PC-3 (cell line): Measurements from ENCODE around the gene SSH3. TPM values are rescaled to one million over a fixed set of nuclear protein-coding genes. Genes with fewer than 3 reads are reported as not detected.

Experiments
- ATAC-seq: fragments of 200-7000 bp; cut with Tn5 transposase; 2 replicates; pipeline ENCODE4 v1.9.1; 2020; ENCODE audit warnings: mild to moderate bottlenecking, moderate library complexity
- BruUV-seq: library from RNA; stranded (reverse); fragments of 400-500 nt; replicated peaks from 2 replicates; lab custom pipeline; 2021; lab: Mats Ljungman, UMichigan
- CTCF ChIA-PET: fragments of 300-600 bp; sonication (Branson Sonifier 250); formaldehyde crosslinking; loops from one replicate; lab custom pipeline; 2022; ENCODE audit warnings: antibody characterized with exemption; lab: Charles Lee
- POLR2A ChIA-PET: fragments of 300-600 bp; sonication (Branson Sonifier 250); formaldehyde crosslinking; loops from one replicate; lab custom pipeline; 2022; ENCODE audit warnings: antibody characterized with exemption; ENCODE audit not compliant: unreplicated experiment; lab: Charles Lee
- DNase-seq: peaks from one replicate; pipeline ENCODE4 v3.0.0-alpha.2; 2015
- H2AFZ ChIP-seq: fragments of 300-600 bp; sonication (generic); 2 replicates; pipeline ENCODE4 v1.6.0; 2016; ENCODE audit warnings: antibody characterized with exemption, low read length
- H3F3A ChIP-seq: fragments of 300-600 bp; sonication (generic); one replicate; pipeline ENCODE4 v1.6.0; 2017; ENCODE audit warnings: antibody characterized with exemption, low read length, control low read depth, mild to moderate bottlenecking; ENCODE audit not compliant: unreplicated experiment
- H3K27ac ChIP-seq: fragments of 300-600 bp; sonication (generic); 2 replicates; pipeline ENCODE4 v1.5.1; 2016; ENCODE audit warnings: mild to moderate bottlenecking, low read length
- H3K27me3 ChIP-seq: fragments of 300-600 bp; sonication (generic); 2 replicates; pipeline ENCODE4 v1.6.1; 2016; ENCODE audit warnings: low read length, mixed read lengths
- H3K36me3 ChIP-seq: fragments of 300-600 bp; sonication (generic); 2 replicates; pipeline ENCODE4 v1.6.1; 2016; ENCODE audit warnings: low read depth, mixed run types, low read length, mixed read lengths
- H3K4me1 ChIP-seq: fragments of 300-600 bp; sonication (generic); 2 replicates; pipeline ENCODE4 v1.5.1; 2016; ENCODE audit warnings: low read length; ENCODE audit not compliant: insufficient read depth
- H3K4me2 ChIP-seq: fragments of 300-600 bp; sonication (generic); 2 replicates; pipeline ENCODE4 v1.6.0; 2016; ENCODE audit warnings: low read length
- H3K4me3 ChIP-seq: fragments of 300-600 bp; sonication (generic); 2 replicates; pipeline ENCODE4 v1.5.1; 2016; ENCODE audit warnings: mild to moderate bottlenecking, low read length, mixed read lengths
- H3K79me2 ChIP-seq: fragments of 300-600 bp; sonication (generic); 2 replicates; pipeline ENCODE4 v1.6.1; 2017; ENCODE audit warnings: low read length, mixed read lengths
- H3K9ac ChIP-seq: fragments of 300-600 bp; sonication (generic); 2 replicates; pipeline ENCODE4 v1.6.0; 2016; ENCODE audit warnings: mild to moderate bottlenecking, low read length
- H3K9me2 ChIP-seq: fragments of 300-600 bp; sonication (generic); replicated peaks from 2 replicates; pipeline ENCODE4 v1.6.1; 2016; ENCODE audit warnings: mixed run types, low read length, mixed read lengths
- H3K9me3 ChIP-seq: fragments of 300-600 bp; sonication (generic); 2 replicates; pipeline ENCODE4 v1.6.1; 2016; ENCODE audit warnings: low read length, mixed read lengths
- H4K20me1 ChIP-seq: fragments of 300-600 bp; sonication (generic); 2 replicates; pipeline ENCODE4 v1.6.1; 2016; ENCODE audit warnings: low read length, mixed read lengths
- CTCF ChIP-seq: fragments of 300-600 bp; sonication (generic); conservative IDR thresholded peaks from 2 replicates; pipeline ENCODE4 v1.5.1; 2017; ENCODE audit warnings: antibody characterized with exemption, low read depth, mild to moderate bottlenecking, low read length
- EZH2 ChIP-seq: fragments of 300-600 bp; sonication (generic); IDR thresholded peaks from one replicate; pipeline ENCODE4 v1.6.1; 2017; ENCODE audit warnings: antibody characterized with exemption, mild to moderate bottlenecking, low read length; ENCODE audit not compliant: unreplicated experiment
- EZH2phosphoT487 ChIP-seq: fragments of 300-600 bp; sonication (generic); IDR thresholded peaks from 2 replicates; pipeline ENCODE4 v1.6.1; 2018; ENCODE audit warnings: mild to moderate bottlenecking, antibody characterized with exemption, low read length, borderline replicate concordance
- intact Hi-C: fragments of 100-400 bp; cut with micrococcal nuclease; formaldehyde crosslinking; loops from 2 replicates; pipeline ENCODE4 v1.9.0; 2023
- total RNA-seq: library from RNA; depleted of rRNA; stranded (reverse); fragments of >200 nt; gene quantifications from 2 replicates; pipeline ENCODE4 v1.2.3, GENCODE V29; 2014

Gene SSH3
- total RNA-seq, 1 experiment from 2014 or later = 35.1 TPM

- no peaks in the 10 kb centered on the region for H3K27me3 ChIP-seq
- no peaks in the 10 kb centered on the region for H3F3A ChIP-seq
- H3K9me2 ChIP-seq = no peaks in the 10 kb centered on the region
- H3K27ac ChIP-seq = no peak overlapping the region
- ChIA-PET CTCF (no interaction called here), POLR2A (no interaction called here)
- no peak overlapping the region for H3K4me2 ChIP-seq
- H4K20me1 ChIP-seq = peaks cover 50% of the 10 kb centered on the region
- H3K79me2 ChIP-seq = peaks cover 95% of the 10 kb centered on the region
- peaks cover 24% of the 10 kb centered on the region for H3K4me1 ChIP-seq
- H3K9me3 ChIP-seq = no peaks in the 10 kb centered on the region
- TF ChIP-seq EZH2 = no peak
- no peak for TF ChIP-seq CTCF
- no peak for TF ChIP-seq EZH2phosphoT487
- DNase-seq (no peak), ATAC-seq (no peak)
- no peak overlapping the region for H3K9ac ChIP-seq
- intact Hi-C loops = no loop called here
- H3K4me3 ChIP-seq = no peak overlapping the region
- H2AFZ ChIP-seq = no peak overlapping the region
- H3K36me3 ChIP-seq = peaks cover 17% of the 10 kb centered on the region; the same call in 1 of the 2 replicates
- no TSS peak for BruUV-seq
These were observed 30.7 kb upstream of the SSH3 start for GRCh38 chr11:67272327-67273259.

DNA sequence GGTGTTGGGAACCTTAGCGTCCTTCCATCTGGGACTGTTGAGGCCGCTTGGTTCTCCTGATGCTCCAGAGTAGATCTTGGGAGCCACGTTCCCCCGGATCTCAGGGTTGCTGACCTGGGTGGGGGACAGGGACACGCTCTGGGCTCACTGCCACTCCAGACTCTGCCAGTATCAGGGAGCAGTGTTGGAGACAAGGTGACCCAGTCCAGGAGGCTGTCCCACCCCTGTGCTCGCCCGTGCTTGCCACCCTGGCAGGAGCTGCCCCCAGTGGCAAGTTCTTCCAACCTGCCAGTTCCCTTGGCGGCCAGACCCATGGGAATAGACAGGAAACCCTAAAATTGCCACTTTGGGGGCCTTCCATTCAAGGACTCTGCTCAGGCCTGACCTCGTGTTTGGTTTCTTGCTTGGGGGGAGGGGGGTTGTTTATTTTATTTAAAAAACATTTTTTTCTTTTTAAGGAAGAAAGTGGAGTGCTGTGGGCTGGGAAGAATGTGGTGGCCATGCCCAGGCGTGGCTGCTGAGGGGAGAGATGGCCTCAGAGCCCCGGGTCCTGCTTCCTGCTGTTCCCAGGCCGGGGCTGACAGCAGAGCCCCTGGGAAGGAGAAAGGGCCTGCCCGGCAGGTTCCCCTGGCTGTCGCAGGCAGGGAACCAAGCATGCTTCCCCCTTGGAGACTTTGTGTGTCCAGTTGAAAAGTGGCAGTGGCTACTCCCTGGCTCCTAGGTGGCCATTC is 29.9 kb upstream of the SSH3 start:
- ChIA-PET POLR2A (no interaction called here), CTCF (no interaction called here)
- no peak overlapping the region for H2AFZ ChIP-seq
- H3K79me2 ChIP-seq = peaks cover 86% of the 10 kb centered on the region
- ATAC-seq (no peak), DNase-seq (no peak)
- no peaks in the 10 kb centered on the region for H3K27me3 ChIP-seq
- no peaks in the 10 kb centered on the region for H3K9me3 ChIP-seq
- H4K20me1 ChIP-seq = peaks cover 42% of the 10 kb centered on the region
- no peak overlapping the region for H3K4me2 ChIP-seq
- no peaks in the 10 kb centered on the region for H3F3A ChIP-seq
- H3K9ac ChIP-seq = no peak overlapping the region
- BruUV-seq = no TSS peak
- H3K9me2 ChIP-seq = no peaks in the 10 kb centered on the region
- TF ChIP-seq EZH2 (no peak), EZH2phosphoT487 (no peak), CTCF (no peak)
- H3K4me1 ChIP-seq = peaks cover 15% of the 10 kb centered on the region
- H3K36me3 ChIP-seq = peaks cover 14% of the 10 kb centered on the region; the same call in 1 of the 2 replicates
- intact Hi-C loops = no loop called here
- H3K27ac ChIP-seq = no peak overlapping the region
- no peak overlapping the region for H3K4me3 ChIP-seq
